SK-N-SH (cell line): Measurements from ENCODE around the gene KCNQ2. TPM values are rescaled to one million over a fixed set of nuclear protein-coding genes. Genes with fewer than 3 reads are reported as not detected.
A peak's percentile ranks its signal among the peaks of the same experiment; 100 is the strongest.

Experiments
- CTCF ChIA-PET: fragments of 300-600, 350-600 bp; formaldehyde crosslinking; extraction: SDS; loops from one replicate; lab custom pipeline; 2021; lab: Yijun Ruan, JAX
- POLR2A ChIA-PET: fragments of 350-600 bp; sonication (Branson Sonifier 250); formaldehyde crosslinking; extraction: SDS; loops from one replicate; lab custom pipeline; 2020; ENCODE audit warnings: antibody characterized with exemption, inconsistent platforms; lab: Yijun Ruan, JAX
- DNase-seq: peaks from one replicate; pipeline ENCODE4 v3.0.0; 2012
- H2AFZ ChIP-seq: fragments of 200-600 bp; sonication (generic); 2 replicates; pipeline ENCODE4 v1.8.1; 2016; ENCODE audit warnings: antibody characterized with exemption, mild to moderate bottlenecking, low read depth
- H3F3A ChIP-seq: fragments of 200-600 bp; sonication (generic); replicated peaks from 2 replicates; pipeline ENCODE3; 2016; ENCODE audit warnings: antibody characterized with exemption, mild to moderate bottlenecking; ENCODE audit not compliant: insufficient read depth
- H3K27ac ChIP-seq, 2 experiments: fragments of 200-500 bp in 1 of 2; fragments of 200-600 bp in 1 of 2; sonication (Bioruptor generic) in 1 of 2; sonication (generic), shearing (Covaris generic) in 1 of 2; 2 replicates each; pipeline versions ENCODE4 v1.5.1 to v1.6.1; 2014 to 2016; ENCODE audit warnings: low read depth in 2 of 2, inconsistent platforms in 1 of 2, low read length in 1 of 2, mild to moderate bottlenecking in 1 of 2, mixed read lengths in 1 of 2
- H3K27me3 ChIP-seq: fragments of 200-600 bp; sonication (generic), shearing (Covaris generic); 2 replicates; pipeline ENCODE4 v1.6.1; 2016; ENCODE audit warnings: mixed run types; ENCODE audit not compliant: insufficient read depth
- H3K36me3 ChIP-seq, 2 experiments: fragments of 200-500 bp in 1 of 2; fragments of 200-600 bp in 1 of 2; sonication (Bioruptor generic) in 1 of 2; sonication (generic) in 1 of 2; replicated peaks in 1 of 2; 2 replicates each; pipeline versions ENCODE3 to v1.5.1; 2014 to 2016; ENCODE audit warnings: low read length in 1 of 2, mild to moderate bottlenecking in 1 of 2; ENCODE audit not compliant: insufficient read depth in 2 of 2, control insufficient read depth in 1 of 2
- H3K4me1 ChIP-seq, 2 experiments: fragments of 200-500 bp in 1 of 2; fragments of 200-600 bp in 1 of 2; sonication (Bioruptor generic) in 1 of 2; sonication (generic), shearing (Covaris generic) in 1 of 2; 2 replicates each; pipeline versions ENCODE4 v1.5.1 to v1.6.1; 2014 to 2016; ENCODE audit warnings: low read depth in 1 of 2, low read length in 1 of 2, mixed run types in 1 of 2; ENCODE audit not compliant: insufficient read depth in 2 of 2, control insufficient read depth in 1 of 2
- H3K4me2 ChIP-seq: fragments of 200-600 bp; sonication (generic), shearing (Covaris generic); 2 replicates; pipeline ENCODE4 v1.6.1; 2017; ENCODE audit warnings: mixed run types
- H3K4me3 ChIP-seq, 2 experiments: fragments of 200-500 bp in 1 of 2; fragments of 200-600 bp in 1 of 2; sonication (Bioruptor generic) in 1 of 2; sonication (generic), shearing (Covaris generic) in 1 of 2; 2 replicates each; pipeline versions ENCODE4 v1.5.1 to v1.8.1; 2014 to 2016; ENCODE audit warnings: low read depth in 2 of 2, inconsistent platforms in 1 of 2, low read length in 1 of 2, mild to moderate bottlenecking in 1 of 2, mixed read lengths in 1 of 2, moderate library complexity in 1 of 2
- H3K79me2 ChIP-seq: fragments of 200-600 bp; sonication (generic); 2 replicates; pipeline ENCODE4 v1.8.1; 2017; ENCODE audit warnings: mild to moderate bottlenecking; ENCODE audit not compliant: insufficient read depth
- H3K9ac ChIP-seq: fragments of 200-600 bp; sonication (generic); 2 replicates; pipeline ENCODE4 v1.6.1; 2017; ENCODE audit warnings: mixed run types
- H3K9me2 ChIP-seq: fragments of 200-600 bp; sonication (generic); 2 replicates; pipeline ENCODE4 v1.6.1; 2017; ENCODE audit warnings: mixed run types
- H3K9me3 ChIP-seq: fragments of 200-600 bp; sonication (generic); 2 replicates; pipeline ENCODE4 v1.6.1; 2017; ENCODE audit warnings: mixed run types, mild to moderate bottlenecking, moderate library complexity
- H4K20me1 ChIP-seq: fragments of 200-600 bp; sonication (generic); 2 replicates; pipeline ENCODE4 v1.6.1; 2017; ENCODE audit warnings: mild to moderate bottlenecking, mixed run types; ENCODE audit not compliant: insufficient read depth
- CHD2 ChIP-seq: fragments of 150-350 bp; IDR thresholded peaks from 2 replicates; pipeline ENCODE4 v1.6.1; 2018; ENCODE audit warnings: low read length; ENCODE audit not compliant: partially characterized antibody
- ELF1 ChIP-seq: IDR thresholded peaks from 2 replicates; pipeline ENCODE4 v1.4.0; 2012
- EP300 ChIP-seq, 2 experiments: IDR thresholded peaks; 2 replicates each; pipeline versions ENCODE4 v1.4.0 to v1.6.1; 2012; ENCODE audit warnings: borderline replicate concordance in 1 of 2, low read depth in 1 of 2, low read length in 1 of 2
- GATA2 ChIP-seq: sonication (generic); formaldehyde crosslinking; IDR thresholded peaks from 2 replicates; pipeline ENCODE4 v1.5.0; 2020; ENCODE audit warnings: mild to moderate bottlenecking, missing genetic modification reagents
- MEF2A ChIP-seq: IDR thresholded peaks from 2 replicates; pipeline ENCODE4 v1.4.0; 2012; ENCODE audit warnings: low read depth, borderline replicate concordance
- MXI1 ChIP-seq: IDR thresholded peaks from 2 replicates; pipeline ENCODE4 v1.6.1; 2012; ENCODE audit warnings: mild to moderate bottlenecking, low read depth, low read length, improper control_type of control experiment
- NFIC ChIP-seq: IDR thresholded peaks from 2 replicates; pipeline ENCODE4 v1.4.0; 2012; ENCODE audit warnings: borderline replicate concordance
- NRF1 ChIP-seq: IDR thresholded peaks from 2 replicates; pipeline ENCODE4 v1.6.1; 2012; ENCODE audit warnings: low read depth, mild to moderate bottlenecking, low read length
- RCOR1 ChIP-seq: fragments of 150-350 bp; IDR thresholded peaks from 2 replicates; pipeline ENCODE4 v1.6.1; 2017; ENCODE audit warnings: antibody characterized with exemption, low read length
- RFX5 ChIP-seq: IDR thresholded peaks from 2 replicates; pipeline ENCODE4 v1.6.1; 2012; ENCODE audit warnings: mild to moderate bottlenecking, improper control_type of control experiment, low read length
- TCF12 ChIP-seq: IDR thresholded peaks from 2 replicates; pipeline ENCODE4 v1.4.0; 2012
- USF1 ChIP-seq: IDR thresholded peaks from 2 replicates; pipeline ENCODE4 v1.4.0; 2012; ENCODE audit warnings: low read depth, borderline replicate concordance
- YY1 ChIP-seq: IDR thresholded peaks from 2 replicates; pipeline ENCODE4 v1.4.0; 2012; ENCODE audit warnings: low read depth, mild to moderate bottlenecking
- WGBS: methylation state at CpG from one replicate; pipeline ENCODE4 v1.1.6; 2017; ENCODE audit warnings: low lambda C conversion rate; 5-methylcytosine and 5-hydroxymethylcytosine counted together
- polyA plus RNA-seq, 3 experiments: library from polyadenylated mRNA; depleted of rRNA; stranded (reverse); fragments of >200 nt; gene quantifications; 2 replicates each; pipeline ENCODE4 v1.2.3, GENCODE V29; 2012
- TF ChIP-seq, protein P1 (sequence below): IDR thresholded peaks from 2 replicates; pipeline ENCODE4 v1.4.0; 2012; ENCODE audit warnings: low read depth
- TF ChIP-seq, protein P2 (sequence below): fragments of 200-600 bp; sonication (generic); IDR thresholded peaks from 2 replicates; pipeline ENCODE4 v1.6.1; 2017; ENCODE audit warnings: antibody characterized with exemption, mild to moderate bottlenecking, moderate library complexity

KCNQ2 gene
- polyA plus RNA-seq, 1 of the 3 experiments (the other 2 are of a cell fraction): 3.9 TPM

DNA sequence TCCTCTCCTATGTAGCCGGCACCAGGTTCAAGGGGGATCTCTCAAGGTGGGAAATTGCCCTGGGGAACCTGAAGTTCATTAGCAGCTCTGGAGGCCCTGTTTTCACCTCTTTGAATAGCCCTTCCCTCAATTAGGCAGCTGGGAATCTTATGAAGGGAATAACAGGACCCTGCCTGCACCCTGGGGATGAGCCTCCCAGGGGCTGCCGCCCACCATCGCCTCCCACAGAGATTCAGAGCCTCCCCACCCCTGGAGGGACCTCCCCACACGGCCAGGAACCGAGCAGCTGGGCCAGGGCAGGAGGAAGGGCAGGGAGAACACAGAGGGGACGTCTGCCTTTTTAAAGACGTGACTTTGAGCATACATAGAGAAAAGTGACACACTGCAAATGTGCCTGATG lies 31.1 kb upstream of the KCNQ2 start (continued):
- TF ChIP-seq ELF1 (no peak), USF1 (no peak), TCF12 (no peak), EP300 (IDR thresholded peaks at IDR 0.05; ENCODE audit: borderline replicate concordance in 1 of 2, low read depth in 1 of 2, low read length in 1 of 2) (no peak), NRF1 (no peak), MEF2A (no peak), YY1 (no peak), GATA2 (CRISPR knock-in tag) (no peak), RCOR1 (no peak)
- TF ChIP-seq, protein P1, sequence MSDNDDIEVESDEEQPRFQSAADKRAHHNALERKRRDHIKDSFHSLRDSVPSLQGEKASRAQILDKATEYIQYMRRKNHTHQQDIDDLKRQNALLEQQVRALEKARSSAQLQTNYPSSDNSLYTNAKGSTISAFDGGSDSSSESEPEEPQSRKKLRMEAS: no peak
- TF ChIP-seq, protein P2, sequence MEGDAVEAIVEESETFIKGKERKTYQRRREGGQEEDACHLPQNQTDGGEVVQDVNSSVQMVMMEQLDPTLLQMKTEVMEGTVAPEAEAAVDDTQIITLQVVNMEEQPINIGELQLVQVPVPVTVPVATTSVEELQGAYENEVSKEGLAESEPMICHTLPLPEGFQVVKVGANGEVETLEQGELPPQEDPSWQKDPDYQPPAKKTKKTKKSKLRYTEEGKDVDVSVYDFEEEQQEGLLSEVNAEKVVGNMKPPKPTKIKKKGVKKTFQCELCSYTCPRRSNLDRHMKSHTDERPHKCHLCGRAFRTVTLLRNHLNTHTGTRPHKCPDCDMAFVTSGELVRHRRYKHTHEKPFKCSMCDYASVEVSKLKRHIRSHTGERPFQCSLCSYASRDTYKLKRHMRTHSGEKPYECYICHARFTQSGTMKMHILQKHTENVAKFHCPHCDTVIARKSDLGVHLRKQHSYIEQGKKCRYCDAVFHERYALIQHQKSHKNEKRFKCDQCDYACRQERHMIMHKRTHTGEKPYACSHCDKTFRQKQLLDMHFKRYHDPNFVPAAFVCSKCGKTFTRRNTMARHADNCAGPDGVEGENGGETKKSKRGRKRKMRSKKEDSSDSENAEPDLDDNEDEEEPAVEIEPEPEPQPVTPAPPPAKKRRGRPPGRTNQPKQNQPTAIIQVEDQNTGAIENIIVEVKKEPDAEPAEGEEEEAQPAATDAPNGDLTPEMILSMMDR: no peak

DNA sequence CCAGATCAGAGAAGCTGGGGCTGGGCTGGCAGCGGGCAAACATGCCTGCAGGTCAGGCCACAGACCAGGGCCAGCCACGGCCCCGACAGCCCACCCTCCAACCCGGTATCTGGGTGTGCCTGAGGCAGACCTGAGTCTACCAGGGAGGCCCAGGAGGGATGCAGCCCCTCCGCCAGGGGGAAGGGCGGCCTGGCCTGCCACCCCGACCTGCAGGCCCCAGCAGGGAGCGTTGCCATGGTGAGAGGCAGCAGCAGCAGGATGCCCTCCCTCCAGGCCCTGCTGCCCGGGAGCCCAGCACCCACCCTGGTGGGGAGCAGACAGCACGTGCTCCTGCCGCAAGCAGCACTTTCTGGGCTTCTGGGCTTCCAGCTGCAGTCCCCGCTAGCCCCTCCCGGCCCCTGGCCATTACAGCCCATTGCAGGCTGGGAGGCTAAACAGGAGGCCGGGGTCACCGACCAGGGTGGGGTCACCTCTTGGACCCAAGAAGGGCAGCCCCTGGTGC lies 30.3 kb upstream of the KCNQ2 start:
- Histone ChIP-seq H3K9me2 (no peaks in the 10 kb centered on the region), H3K36me3 (no peaks in the 10 kb centered on the region), H3K79me2 (no peaks in the 10 kb centered on the region), H3K27ac (peak overlapping the region in 1 of 2 experiments; percentile 92; a peak in 2 of 4 replicates), H3K9ac (no peak overlapping the region), H3K4me1 (peaks cover 0 to 30% of the 10 kb centered on the region in 2 experiments; a peak in 1 of 4 replicates), H3F3A (peaks cover 7% of the 10 kb centered on the region), H3K4me2 (no peak overlapping the region), H3K27me3 (no peaks in the 10 kb centered on the region), H3K9me3 (no peaks in the 10 kb centered on the region), H2AFZ (no peak overlapping the region), H3K4me3 (no peak overlapping the region), H4K20me1 (no peaks in the 10 kb centered on the region)
- ChIA-PET POLR2A (interaction anchor here (0.6 to 1.7 kb wide), 6 partner anchors 16 to 103 kb away, joined by 3 to 8 read pairs (median 4); partner anchors contain the start of gene PPDPF), CTCF (interaction anchor here (0.7 to 2.6 kb wide), 8 partner anchors 16 to 61 kb away, joined by 3 to 11 read pairs (median 4); partner anchors contain the start of genes PPDPF and PTK6)
- no peak for TF ChIP-seq RFX5
- TF ChIP-seq EP300 (IDR thresholded peaks at IDR 0.05; ENCODE audit: borderline replicate concordance in 1 of 2, low read depth in 1 of 2, low read length in 1 of 2): 0 out of 4 replicates have a peak, but pooled peaks of 1 of the 2 experiments have one; percentile 25
- no peak for TF ChIP-seq NFIC
- peak; percentile 72 for TF ChIP-seq CHD2
- TF ChIP-seq MXI1: peak; percentile 76
- 53% methylated on average over 5 of the region's 15 CpGs for WGBS
- peak; percentile 92 for DNase-seq
